WTC11 (cell line): ENCODE results near the gene BLM. TPM values are rescaled to one million over a fixed set of nuclear protein-coding genes. Genes with fewer than 3 reads are reported as not detected.
A peak's percentile ranks its signal among the peaks of the same experiment; 100 is the strongest.

ENCODE experiments used
- ATF3 ChIP-seq: sonication (generic); formaldehyde crosslinking; conservative IDR thresholded peaks from 2 replicates; pipeline ENCODE4 v1.8.1; 2022; ENCODE audit warnings: mild to moderate bottlenecking, missing genetic modification reagents
- E2F4 ChIP-seq: sonication (generic); formaldehyde crosslinking; IDR thresholded peaks from 2 replicates; pipeline ENCODE4 v1.8.1; 2022; ENCODE audit warnings: low read depth, mild to moderate bottlenecking, moderate library complexity, missing genetic modification reagents, borderline replicate concordance
- FOXK1 ChIP-seq: sonication (generic); formaldehyde crosslinking; IDR thresholded peaks from 2 replicates; pipeline ENCODE4 v1.8.0; 2022; ENCODE audit warnings: mild to moderate bottlenecking, moderate library complexity, missing genetic modification reagents
- MXD4 ChIP-seq: fragments of 250-450 bp; sonication (Bioruptor Pico); IDR thresholded peaks from 2 replicates; pipeline ENCODE4 v1.8.0; 2021; ENCODE audit warnings: mild to moderate bottlenecking, moderate library complexity, borderline replicate concordance
- OVOL2 ChIP-seq: fragments of 250-450 bp; sonication (Bioruptor Pico); IDR thresholded peaks from 2 replicates; pipeline ENCODE4 v1.9.0; 2021; ENCODE audit warnings: mild to moderate bottlenecking, borderline replicate concordance
- STAT6 ChIP-seq: sonication (generic); formaldehyde crosslinking; conservative IDR thresholded peaks from 2 replicates; pipeline ENCODE4 v1.8.1; 2023; ENCODE audit warnings: mild to moderate bottlenecking, low read depth, missing genetic modification reagents, moderate library complexity
- TCF7 ChIP-seq: sonication (generic); formaldehyde crosslinking; IDR thresholded peaks from 2 replicates; pipeline ENCODE4 v1.8.0; 2022; ENCODE audit warnings: mild to moderate bottlenecking, low read depth, missing genetic modification reagents, moderate library complexity
- TEAD1 ChIP-seq: sonication (generic); formaldehyde crosslinking; IDR thresholded peaks from 2 replicates; pipeline ENCODE4 v1.8.0; 2022; ENCODE audit warnings: mild to moderate bottlenecking, missing genetic modification reagents
- USF2 ChIP-seq: sonication (generic); formaldehyde crosslinking; IDR thresholded peaks from 2 replicates; pipeline ENCODE4 v1.8.1; 2023; ENCODE audit warnings: mild to moderate bottlenecking, missing genetic modification reagents, moderate library complexity
- ZBTB43 ChIP-seq: sonication (generic); formaldehyde crosslinking; IDR thresholded peaks from 2 replicates; pipeline ENCODE4 v1.8.1; 2023; ENCODE audit warnings: mild to moderate bottlenecking, missing genetic modification reagents
- ZNF219 ChIP-seq: sonication (generic); formaldehyde crosslinking; IDR thresholded peaks from 2 replicates; pipeline ENCODE4 v1.8.0; 2023; ENCODE audit warnings: missing genetic modification reagents, mild to moderate bottlenecking, borderline replicate concordance
- ZSCAN18 ChIP-seq: fragments of 250-450 bp; sonication (Bioruptor Pico); IDR thresholded peaks from 2 replicates; pipeline ENCODE4 v2.1.2; 2022; ENCODE audit warnings: mild to moderate bottlenecking, moderate library complexity
- total RNA-seq: library from RNA; stranded (reverse); gene quantifications from 3 replicates; pipeline ENCODE4 v1.2.3, GENCODE V29; 2021
- TF ChIP-seq, protein P1 (sequence below): sonication (generic); formaldehyde crosslinking; IDR thresholded peaks from 2 replicates; pipeline ENCODE4 v1.8.1; 2023; ENCODE audit warnings: mild to moderate bottlenecking, moderate library complexity, missing genetic modification reagents
- TF ChIP-seq, protein P2 (sequence below): sonication (generic); formaldehyde crosslinking; IDR thresholded peaks from 2 replicates; pipeline ENCODE4 v1.8.0; 2022; ENCODE audit warnings: mild to moderate bottlenecking, missing genetic modification reagents
- TF ChIP-seq, protein P3 (sequence below): sonication (generic); formaldehyde crosslinking; IDR thresholded peaks from 2 replicates; pipeline ENCODE4 v1.8.1; 2022; ENCODE audit warnings: missing genetic modification reagents, borderline replicate concordance
- TF ChIP-seq, protein P4 (sequence below): sonication (generic); formaldehyde crosslinking; IDR thresholded peaks from 2 replicates; pipeline ENCODE4 v1.8.0; 2022; ENCODE audit warnings: mild to moderate bottlenecking, missing genetic modification reagents
- TF ChIP-seq, protein P5 (sequence below): sonication (generic); formaldehyde crosslinking; IDR thresholded peaks from 2 replicates; pipeline ENCODE4 v1.8.0; 2022; ENCODE audit warnings: mild to moderate bottlenecking, missing genetic modification reagents
- TF ChIP-seq, protein P6 (sequence below): fragments of 250-450 bp; sonication (Bioruptor Pico); IDR thresholded peaks from 2 replicates; pipeline ENCODE4 v1.9.0; 2021; ENCODE audit warnings: mild to moderate bottlenecking

The BLM gene
- total RNA-seq, 1 experiment from 2014 or later = 40.5 TPM

GRCh38 chr15:90716976-90717821, at the start of gene BLM (continued):
- TF ChIP-seq FOXK1 (CRISPR knock-in tag) (peak; percentile 71), USF2 (CRISPR knock-in tag) (peak; percentile 89), STAT6 (CRISPR knock-in tag) (no peak), ZBTB43 (no peak), ZNF219 (CRISPR knock-in tag) (no peak), OVOL2 (CRISPR knock-in tag) (no peak), MXD4 (CRISPR knock-in tag) (no peak), E2F4 (CRISPR knock-in tag) (peak; percentile 98), ZSCAN18 (CRISPR knock-in tag) (no peak), ATF3 (CRISPR knock-in tag) (no peak), TCF7 (CRISPR knock-in tag) (no peak), TEAD1 (peak; percentile 85)
- TF ChIP-seq, protein P1, sequence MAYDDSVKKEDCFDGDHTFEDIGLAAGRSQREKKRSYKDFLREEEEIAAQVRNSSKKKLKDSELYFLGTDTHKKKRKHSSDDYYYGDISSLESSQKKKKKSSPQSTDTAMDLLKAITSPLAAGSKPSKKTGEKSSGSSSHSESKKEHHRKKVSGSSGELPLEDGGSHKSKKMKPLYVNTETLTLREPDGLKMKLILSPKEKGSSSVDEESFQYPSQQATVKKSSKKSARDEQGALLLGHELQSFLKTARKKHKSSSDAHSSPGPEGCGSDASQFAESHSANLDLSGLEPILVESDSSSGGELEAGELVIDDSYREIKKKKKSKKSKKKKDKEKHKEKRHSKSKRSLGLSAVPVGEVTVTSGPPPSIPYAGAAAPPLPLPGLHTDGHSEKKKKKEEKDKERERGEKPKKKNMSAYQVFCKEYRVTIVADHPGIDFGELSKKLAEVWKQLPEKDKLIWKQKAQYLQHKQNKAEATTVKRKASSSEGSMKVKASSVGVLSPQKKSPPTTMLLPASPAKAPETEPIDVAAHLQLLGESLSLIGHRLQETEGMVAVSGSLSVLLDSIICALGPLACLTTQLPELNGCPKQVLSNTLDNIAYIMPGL (CRISPR knock-in tag) = peak; percentile 86
- TF ChIP-seq, protein P2, sequence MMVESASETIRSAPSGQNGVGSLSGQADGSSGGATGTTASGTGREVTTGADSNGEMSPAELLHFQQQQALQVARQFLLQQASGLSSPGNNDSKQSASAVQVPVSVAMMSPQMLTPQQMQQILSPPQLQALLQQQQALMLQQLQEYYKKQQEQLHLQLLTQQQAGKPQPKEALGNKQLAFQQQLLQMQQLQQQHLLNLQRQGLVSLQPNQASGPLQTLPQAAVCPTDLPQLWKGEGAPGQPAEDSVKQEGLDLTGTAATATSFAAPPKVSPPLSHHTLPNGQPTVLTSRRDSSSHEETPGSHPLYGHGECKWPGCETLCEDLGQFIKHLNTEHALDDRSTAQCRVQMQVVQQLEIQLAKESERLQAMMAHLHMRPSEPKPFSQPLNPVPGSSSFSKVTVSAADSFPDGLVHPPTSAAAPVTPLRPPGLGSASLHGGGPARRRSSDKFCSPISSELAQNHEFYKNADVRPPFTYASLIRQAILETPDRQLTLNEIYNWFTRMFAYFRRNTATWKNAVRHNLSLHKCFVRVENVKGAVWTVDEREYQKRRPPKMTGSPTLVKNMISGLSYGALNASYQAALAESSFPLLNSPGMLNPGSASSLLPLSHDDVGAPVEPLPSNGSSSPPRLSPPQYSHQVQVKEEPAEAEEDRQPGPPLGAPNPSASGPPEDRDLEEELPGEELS = no peak
- TF ChIP-seq, protein P3, sequence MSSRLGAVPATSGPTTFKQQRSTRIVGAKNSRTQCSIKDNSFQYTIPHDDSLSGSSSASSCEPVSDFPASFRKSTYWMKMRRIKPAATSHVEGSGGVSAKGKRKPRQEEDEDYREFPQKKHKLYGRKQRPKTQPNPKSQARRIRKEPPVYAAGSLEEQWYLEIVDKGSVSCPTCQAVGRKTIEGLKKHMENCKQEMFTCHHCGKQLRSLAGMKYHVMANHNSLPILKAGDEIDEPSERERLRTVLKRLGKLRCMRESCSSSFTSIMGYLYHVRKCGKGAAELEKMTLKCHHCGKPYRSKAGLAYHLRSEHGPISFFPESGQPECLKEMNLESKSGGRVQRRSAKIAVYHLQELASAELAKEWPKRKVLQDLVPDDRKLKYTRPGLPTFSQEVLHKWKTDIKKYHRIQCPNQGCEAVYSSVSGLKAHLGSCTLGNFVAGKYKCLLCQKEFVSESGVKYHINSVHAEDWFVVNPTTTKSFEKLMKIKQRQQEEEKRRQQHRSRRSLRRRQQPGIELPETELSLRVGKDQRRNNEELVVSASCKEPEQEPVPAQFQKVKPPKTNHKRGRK (CRISPR knock-in tag) = no peak
- TF ChIP-seq, protein P4, sequence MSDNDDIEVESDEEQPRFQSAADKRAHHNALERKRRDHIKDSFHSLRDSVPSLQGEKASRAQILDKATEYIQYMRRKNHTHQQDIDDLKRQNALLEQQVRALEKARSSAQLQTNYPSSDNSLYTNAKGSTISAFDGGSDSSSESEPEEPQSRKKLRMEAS (CRISPR knock-in tag) = peak; percentile 86
- TF ChIP-seq, protein P5, sequence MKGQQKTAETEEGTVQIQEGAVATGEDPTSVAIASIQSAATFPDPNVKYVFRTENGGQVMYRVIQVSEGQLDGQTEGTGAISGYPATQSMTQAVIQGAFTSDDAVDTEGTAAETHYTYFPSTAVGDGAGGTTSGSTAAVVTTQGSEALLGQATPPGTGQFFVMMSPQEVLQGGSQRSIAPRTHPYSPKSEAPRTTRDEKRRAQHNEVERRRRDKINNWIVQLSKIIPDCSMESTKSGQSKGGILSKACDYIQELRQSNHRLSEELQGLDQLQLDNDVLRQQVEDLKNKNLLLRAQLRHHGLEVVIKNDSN (CRISPR knock-in tag) = peak; percentile 86
- TF ChIP-seq, protein P6, sequence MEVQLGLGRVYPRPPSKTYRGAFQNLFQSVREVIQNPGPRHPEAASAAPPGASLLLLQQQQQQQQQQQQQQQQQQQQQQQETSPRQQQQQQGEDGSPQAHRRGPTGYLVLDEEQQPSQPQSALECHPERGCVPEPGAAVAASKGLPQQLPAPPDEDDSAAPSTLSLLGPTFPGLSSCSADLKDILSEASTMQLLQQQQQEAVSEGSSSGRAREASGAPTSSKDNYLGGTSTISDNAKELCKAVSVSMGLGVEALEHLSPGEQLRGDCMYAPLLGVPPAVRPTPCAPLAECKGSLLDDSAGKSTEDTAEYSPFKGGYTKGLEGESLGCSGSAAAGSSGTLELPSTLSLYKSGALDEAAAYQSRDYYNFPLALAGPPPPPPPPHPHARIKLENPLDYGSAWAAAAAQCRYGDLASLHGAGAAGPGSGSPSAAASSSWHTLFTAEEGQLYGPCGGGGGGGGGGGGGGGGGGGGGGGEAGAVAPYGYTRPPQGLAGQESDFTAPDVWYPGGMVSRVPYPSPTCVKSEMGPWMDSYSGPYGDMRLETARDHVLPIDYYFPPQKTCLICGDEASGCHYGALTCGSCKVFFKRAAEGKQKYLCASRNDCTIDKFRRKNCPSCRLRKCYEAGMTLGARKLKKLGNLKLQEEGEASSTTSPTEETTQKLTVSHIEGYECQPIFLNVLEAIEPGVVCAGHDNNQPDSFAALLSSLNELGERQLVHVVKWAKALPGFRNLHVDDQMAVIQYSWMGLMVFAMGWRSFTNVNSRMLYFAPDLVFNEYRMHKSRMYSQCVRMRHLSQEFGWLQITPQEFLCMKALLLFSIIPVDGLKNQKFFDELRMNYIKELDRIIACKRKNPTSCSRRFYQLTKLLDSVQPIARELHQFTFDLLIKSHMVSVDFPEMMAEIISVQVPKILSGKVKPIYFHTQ = 0 out of 2 replicates have a peak, but pooled peaks have one; percentile 23
